DND-41 (cell line): ENCODE data around the gene IGSF10.

Experiments
- CTCF ChIP-seq: IDR thresholded peaks from 2 replicates; pipeline ENCODE4 v1.5.1; 2012; ENCODE audit warnings: borderline replicate concordance, low read length, moderate library complexity, mild to moderate bottlenecking; ENCODE audit not compliant: poor library complexity, severe bottlenecking; ENCODE audit errors: extremely low read depth
- EZH2 ChIP-seq: IDR thresholded peaks from 3 replicates; pipeline ENCODE4 v1.6.1; 2012; ENCODE audit warnings: borderline replicate concordance, low read depth, mild to moderate bottlenecking, moderate library complexity, low read length, inconsistent platforms; ENCODE audit not compliant: severe bottlenecking

DNA sequence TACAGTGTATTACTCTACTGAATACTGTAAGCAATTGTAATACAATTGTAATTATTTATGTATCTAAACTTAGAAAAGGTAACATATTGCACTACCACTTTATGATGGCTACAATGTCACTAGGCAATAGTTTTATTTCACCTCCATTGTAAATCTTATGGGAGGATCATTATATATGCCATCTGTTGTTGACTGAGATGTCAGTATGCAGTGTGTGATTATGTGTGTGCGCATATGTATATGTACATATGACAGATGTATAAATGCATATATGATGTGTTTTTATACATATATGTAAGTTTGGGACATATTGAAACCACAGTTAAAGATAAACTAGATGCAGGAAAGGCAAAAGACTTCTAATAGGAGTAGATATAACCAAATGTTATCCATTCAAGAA lies 8.5 kb downstream of the IGSF10 start:
- TF ChIP-seq CTCF = no peak
- TF ChIP-seq EZH2 = no peak
